Activated CD8-positive, alpha-beta memory T cell treated with anti-CD3 and anti-CD28 coated beads for 48 hours (primary cell): ENCODE results near the gene PALLD.

ENCODE experiments used
- DNase-seq, 3 experiments: peaks; one replicate each; pipeline ENCODE4 v3.0.0-alpha.2; 2020; ENCODE audit warnings: low read depth in 2 of 3, low spot score in 2 of 3

PALLD gene

DNA sequence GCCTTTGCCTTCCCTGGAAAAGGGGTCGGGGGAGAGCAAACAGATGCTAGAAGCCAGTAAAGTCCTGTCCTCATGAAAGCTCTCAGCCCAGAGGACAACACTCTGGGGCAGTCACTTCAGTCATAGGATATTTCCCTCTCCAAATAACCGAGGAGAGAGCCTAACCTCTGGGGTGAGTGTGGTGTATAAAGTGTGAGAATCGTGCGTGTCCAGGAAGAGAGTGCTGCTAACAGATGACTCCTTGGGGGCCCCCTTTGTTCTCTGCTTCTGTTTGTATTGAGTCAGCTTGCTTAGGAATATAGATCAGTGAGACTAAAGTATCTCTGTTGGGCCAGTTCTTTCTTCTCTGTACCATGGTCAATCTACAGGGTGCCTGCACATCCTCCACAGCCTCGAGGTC lies 247.2 kb downstream of the PALLD start:
- DNase-seq = no peak

GRCh38 chr4:168748807-168749206 lies 252.0 kb downstream of the PALLD start:
- DNase-seq = no peak

DNA sequence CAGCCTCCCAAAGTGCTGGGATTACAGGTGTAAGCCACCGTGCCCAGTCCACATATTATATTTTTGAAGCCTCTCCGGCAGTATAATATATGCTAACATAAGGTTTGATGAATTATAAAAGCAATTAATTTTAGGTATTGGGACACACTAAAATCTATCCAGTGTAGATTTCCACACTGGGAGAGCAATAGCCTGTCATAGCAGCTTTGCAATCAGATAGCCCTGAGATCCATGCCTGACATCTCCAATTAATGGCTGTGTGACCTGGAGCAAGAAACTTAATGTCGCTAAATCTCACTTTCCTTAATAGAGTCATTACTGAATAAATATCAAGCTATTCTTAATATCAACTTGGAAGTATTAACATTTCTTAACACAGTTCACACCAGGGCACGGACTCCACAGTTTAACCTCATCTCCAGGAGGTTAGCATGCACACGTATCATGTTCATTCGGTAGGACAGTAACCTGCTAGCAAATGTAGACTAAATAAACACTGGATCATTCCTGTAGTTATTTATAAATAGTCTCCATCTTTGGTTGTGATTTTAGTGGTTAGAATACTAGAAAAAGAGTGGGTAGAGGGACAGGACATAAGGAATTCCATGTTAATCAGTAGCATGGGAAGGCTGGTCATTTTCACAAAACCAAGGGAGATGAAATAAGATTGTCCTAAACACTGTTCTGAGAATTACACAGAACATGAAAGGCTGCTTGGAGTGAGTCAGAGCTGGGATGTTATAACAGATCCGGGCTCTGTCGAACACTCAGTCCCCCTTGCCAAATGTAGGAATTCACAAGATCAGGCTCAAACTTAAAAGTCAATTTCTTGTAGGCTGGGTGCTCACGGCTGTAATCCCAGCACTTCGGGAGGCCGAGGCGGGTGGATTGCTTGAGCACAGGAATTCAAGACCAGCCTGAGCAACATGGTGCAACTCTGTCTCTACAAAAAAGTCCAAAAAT lies 254.7 kb downstream of the PALLD start:
- DNase-seq = no peak

DNA sequence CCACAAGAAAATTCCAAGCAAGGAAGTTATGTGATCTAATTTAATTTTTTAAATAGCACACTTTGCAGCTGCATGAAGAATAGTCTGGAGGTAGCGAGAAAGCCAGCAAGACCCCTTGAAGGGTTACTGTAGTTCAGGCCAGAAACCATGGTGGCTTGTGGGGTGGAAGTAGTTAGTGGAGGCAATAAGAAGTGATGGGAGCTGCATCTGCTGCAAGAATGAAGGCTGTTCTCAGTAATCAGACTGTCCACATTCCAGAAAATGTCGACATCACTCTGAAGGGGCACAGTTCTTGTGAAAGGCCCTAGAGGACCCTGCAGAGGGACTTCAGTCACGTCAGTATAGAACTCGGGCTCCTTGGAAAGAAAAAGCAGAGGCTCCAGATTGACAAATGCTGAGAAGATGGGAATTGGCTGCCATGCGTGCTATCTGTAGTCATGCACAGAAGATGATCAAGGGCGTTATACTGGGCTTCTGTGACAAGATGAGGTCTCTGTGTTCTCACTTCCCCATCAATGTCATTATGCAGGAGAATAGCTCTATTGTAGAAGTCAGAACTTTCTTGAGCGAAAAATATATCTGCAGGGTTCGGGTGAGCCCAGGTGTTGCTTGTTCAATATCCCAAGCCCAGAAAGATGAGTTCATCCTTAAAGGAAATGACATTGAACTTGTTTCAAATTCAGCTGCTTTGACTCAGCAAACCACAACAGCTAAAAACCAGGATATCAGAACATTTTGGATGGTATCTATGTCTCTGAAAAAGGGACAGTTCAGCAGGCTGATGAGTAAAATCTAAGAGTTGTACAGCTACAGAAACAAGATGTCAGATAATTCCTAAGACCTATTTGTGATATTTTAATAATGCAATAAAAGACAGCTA lies 259.0 kb downstream of the PALLD start:
- no peak for DNase-seq

DNA sequence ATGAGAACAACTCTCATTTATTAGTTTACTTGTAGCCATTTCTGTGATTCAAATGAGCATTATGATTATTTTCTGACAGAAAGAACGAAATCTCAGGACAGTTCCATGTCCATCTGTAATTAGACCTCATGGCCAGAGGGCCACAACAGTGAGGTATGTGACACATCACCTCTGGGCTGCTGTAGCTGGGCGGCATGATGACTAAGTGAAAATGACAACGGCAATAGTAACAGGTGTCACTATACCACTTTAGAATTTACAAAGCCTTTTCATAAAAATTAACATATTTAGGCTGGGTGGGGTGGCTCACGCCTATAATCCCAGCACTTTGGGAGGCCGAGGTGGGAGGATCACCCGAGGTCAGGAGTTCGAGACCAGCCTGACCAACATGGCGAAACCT lies 260.6 kb downstream of the PALLD start:
- DNase-seq = no peak

DNA sequence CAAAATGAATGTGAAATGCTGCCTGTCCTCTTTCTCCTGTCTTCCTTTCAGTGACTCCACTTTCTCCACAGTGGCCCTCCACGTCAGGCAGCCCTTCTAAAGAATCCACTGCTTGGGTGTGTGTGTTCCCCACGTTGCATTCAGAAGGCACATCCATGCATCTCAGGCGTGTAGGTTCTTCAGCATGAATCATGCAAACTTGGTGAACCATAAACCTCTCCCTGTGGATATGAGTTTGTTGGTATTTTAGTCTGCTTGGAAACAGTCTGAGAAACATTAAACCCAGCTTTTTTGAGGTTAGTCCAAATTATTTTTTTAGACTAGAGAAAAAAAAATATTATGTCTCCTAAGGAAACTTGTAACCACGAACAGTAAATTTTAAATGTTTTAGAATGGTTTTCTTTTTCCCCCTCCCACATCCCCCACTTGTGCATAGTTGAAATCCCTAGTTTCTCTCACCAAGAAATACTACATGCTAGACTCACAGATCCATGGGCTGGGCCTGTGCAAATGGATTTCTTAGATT lies 261.6 kb downstream of the PALLD start:
- no peak for DNase-seq

DNA sequence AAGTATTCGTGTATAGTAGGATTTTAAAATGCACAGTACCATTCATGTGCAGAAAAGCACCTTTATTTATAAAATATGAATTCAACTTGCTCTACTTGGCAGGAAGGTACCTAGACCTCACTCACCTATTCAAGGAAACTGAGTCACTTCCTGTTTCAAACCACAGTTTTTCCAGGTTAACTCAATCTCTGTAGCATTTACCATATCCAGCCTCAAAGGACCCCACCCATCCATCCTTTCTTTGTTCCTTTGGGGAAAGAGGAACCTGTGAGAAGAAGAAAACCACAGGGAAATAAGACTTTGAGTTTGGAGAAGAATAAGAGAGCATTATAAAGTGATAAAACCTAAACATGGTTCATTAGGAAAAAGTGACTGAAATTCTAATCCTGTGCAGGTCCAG lies 262.5 kb downstream of the PALLD start:
- no peak for DNase-seq

DNA sequence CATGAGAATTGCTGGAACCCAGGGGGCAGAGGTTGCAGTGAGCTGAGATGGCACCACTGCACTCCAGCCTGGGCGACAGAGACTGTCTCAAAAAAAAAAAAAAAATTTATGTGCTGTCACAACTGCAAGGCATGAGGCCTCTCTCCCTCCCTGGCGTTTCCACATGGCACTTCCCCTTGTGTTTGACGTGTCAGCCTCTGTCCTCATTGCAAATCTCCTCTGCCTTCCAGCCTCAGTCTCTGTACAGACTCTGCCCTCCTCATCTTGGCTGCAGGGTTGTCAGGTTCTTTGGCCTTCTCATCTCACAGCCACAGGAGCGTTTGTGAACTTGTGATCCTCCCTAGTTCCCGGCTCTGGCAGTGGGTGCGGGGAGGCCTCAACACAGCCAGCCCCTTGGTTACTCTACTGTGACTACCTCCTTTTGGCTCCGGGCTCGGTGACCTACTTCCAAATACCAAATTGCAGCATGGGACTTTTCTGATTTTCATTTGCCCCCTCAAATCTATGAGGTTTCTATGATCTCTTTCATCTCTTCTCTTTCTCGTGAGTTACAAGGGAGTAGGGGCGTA lies 263.2 kb downstream of the PALLD start:
- no peak for DNase-seq

GRCh38 chr4:168761066-168761465 lies 264.2 kb downstream of the PALLD start:
- no peak for DNase-seq

DNA sequence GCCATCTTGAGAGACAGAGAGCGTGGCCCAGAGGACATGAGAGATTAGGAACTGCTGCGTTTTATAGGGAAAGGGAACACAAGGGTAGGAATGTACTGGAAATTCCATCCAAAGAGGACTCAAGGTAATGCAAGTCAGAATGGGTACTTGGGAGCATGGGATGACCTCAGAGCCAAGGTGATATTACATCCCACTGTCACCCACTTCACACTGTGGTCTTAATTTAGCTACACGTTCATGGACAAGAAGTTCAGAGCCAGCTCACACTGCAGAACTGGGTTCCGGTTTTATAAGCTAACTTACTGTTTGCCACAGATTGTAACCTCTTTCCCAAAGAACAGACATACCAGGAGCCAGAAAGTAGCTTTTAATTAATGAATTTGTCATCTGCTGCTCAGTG lies 268.5 kb downstream of the PALLD start:
- no peak for DNase-seq

GRCh38 chr4:168765726-168766125 lies 268.9 kb downstream of the PALLD start:
- no peak for DNase-seq

- no peak for DNase-seq
Observed at GRCh38 chr4:168766604-168767316, 269.9 kb downstream of the PALLD start.

- DNase-seq = no peak
Observed at GRCh38 chr4:168769416-168769815, 272.6 kb downstream of the PALLD start.

DNA sequence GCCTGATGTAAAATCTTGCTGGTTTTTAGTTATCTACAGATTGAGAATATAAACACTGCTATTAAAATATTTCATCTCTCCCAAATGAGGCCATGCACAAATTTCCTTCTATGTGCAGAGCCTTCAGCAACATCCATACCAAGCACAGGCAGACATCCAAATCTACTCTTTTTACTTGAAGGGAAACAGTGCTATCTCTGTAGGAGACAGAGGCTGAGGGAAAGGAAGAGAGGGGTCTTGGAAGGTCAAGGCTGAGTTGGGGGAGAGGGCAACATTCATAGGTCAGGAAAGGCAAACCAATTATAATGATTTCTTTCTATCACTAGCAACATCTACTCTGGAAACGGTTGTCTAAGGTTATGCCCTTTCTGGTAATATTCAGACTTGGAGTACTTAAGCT lies 273.0 kb downstream of the PALLD start:
- DNase-seq = no peak

DNA sequence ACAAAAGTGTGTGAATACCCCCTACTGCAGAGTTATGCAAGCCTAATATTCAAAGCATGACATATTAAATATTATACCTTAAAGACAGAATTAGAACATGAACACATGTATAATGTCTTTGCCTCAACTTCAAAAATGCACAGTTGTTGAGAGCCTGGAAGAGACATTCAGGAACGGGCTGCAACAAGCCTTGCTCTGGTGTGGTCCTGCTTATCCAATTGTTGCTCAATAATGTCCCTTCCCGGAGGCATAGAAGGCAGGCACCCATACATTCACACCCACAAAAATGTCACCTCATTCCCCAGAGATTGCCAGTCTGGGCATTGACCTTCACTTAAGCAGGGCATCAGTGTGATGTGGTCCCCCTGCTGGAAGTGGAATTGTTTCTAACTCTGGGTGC lies 274.4 kb downstream of the PALLD start:
- no peak for DNase-seq

DNA sequence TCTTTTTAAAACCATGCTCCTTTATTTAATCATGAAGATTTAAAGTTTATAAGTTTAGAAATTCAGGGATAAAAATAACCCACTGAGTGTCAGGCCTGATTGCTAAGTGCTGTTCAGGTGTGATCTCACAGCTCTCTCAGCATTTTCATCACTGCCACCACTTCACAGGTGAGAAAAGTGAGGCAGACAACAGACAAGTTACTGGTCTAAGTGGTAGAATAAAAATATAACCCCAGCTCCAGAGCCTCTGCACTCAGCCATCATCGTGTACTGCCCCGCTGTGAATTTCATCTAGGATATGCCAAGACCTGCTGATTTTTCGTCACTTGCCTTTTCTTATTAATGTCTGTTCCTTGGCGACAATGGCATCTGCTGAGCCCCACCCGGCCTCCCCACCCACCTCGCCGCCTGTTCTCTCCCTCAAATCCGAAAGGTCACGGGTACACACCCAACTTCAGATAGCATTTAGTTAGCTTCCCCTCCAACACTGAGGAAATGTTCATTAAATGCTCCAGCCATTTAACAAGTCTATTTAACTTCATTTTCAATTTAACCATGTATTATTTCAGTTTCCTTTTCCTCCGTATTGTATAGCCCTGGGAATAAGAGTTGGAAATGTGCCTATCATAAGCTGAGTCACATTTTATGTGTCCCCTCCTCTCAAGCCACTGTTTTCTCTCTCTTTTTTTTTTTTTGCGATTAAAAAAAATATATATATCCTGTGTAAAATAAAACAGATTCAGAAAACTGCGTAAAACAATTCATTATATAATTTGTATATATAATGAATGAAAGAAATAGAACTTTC lies 276.7 kb downstream of the PALLD start:
- DNase-seq = no peak

- no peak for DNase-seq
Observed at GRCh38 chr4:168776382-168776781, 279.5 kb downstream of the PALLD start.

DNA sequence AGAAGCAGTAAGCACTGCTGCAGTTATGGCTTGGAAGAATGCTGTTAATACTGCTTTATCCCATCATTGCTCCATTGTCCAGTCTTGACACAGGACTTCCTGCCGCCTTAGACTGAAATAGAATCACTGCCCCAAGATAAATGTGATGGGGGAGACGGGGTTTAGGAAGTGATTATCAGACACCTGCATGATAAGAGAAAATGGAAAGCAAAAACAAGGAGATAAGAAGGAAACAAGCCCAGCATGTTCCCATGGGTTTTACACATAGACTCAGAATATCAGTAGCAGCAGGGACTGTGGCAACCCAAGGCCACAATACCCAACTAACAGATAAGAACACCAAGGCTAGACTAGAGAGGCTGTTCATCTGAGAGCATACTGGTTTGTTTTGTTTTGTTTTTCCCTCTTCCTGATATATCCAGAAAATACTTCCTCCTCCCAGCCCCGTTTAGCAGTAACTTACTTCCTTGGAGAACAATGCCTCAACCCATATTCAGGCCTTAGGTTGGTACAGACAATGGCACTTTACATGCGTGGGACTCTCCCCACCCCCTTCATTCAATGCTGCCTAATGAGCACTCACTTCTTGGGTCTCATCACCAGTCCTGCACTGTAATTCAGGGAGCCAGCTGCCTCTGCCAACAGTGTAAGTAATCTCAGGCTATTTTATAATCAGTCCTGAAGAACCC lies 280.6 kb downstream of the PALLD start:
- DNase-seq = no peak

- DNase-seq = no peak
Observed at GRCh38 chr4:168781341-168781740, 284.5 kb downstream of the PALLD start.
